ENCODE data around the gene KMT2A.
A peak's percentile ranks its signal among the peaks of the same experiment; 100 is the strongest.

Gene KMT2A

GRCh38 chr11:118521892-118522311, 85.6 kb downstream of the KMT2A start:
- no peak overlapping the region for H3K27ac ChIP-seq (ENCODE audit: low read length)
- no peaks in the 10 kb centered on the region for H3K79me2 ChIP-seq (ENCODE audit: insufficient read depth, low read length)
- peaks cover 4% of the 10 kb centered on the region for H4K20me1 ChIP-seq (ENCODE audit: insufficient read depth, low read length)
- no peaks in the 10 kb centered on the region for H3K4me1 ChIP-seq (ENCODE audit: insufficient read depth, low read length)
- peaks cover 73% of the 10 kb centered on the region for H3K36me3 ChIP-seq (ENCODE audit: insufficient read depth, low read length)
- H3K9me3 ChIP-seq (ENCODE audit: insufficient read depth, low read length, severe bottlenecking) = no peaks in the 10 kb centered on the region
- no peak overlapping the region for H3K9ac ChIP-seq (ENCODE audit: low read depth, low read length)
- H3K4me2 ChIP-seq (ENCODE audit: insufficient read depth, low read length) = no peak overlapping the region
- no peak for TF ChIP-seq CTCF (IDR thresholded peaks at IDR 0.05; ENCODE audit: borderline replicate concordance, extremely low read depth, low read length, poor library complexity, severe bottlenecking)
- no peak for TF ChIP-seq EZH2 (IDR thresholded peaks at IDR 0.05; ENCODE audit: borderline replicate concordance, low read depth, low read length, severe bottlenecking)
- DNase-seq (no peak), ATAC-seq (ENCODE audit: insufficient read depth, low read depth) (no peak)
- no peak overlapping the region for H2AFZ ChIP-seq (ENCODE audit: low read depth, low read length)
- H3K27me3 ChIP-seq (ENCODE audit: insufficient read depth, low read length, poor library complexity) = no peaks in the 10 kb centered on the region
- H3K4me3 ChIP-seq (ENCODE audit: low read depth in 1 of 2, low read length in 2 of 2) = no peak overlapping the region

GRCh38 chr11:118522571-118523072, 86.3 kb downstream of the KMT2A start:
- H2AFZ ChIP-seq (ENCODE audit: low read depth, low read length) = no peak overlapping the region
- no peak overlapping the region for H3K4me2 ChIP-seq (ENCODE audit: insufficient read depth, low read length)
- H3K27me3 ChIP-seq (ENCODE audit: insufficient read depth, low read length, poor library complexity) = no peaks in the 10 kb centered on the region
- H3K79me2 ChIP-seq (ENCODE audit: insufficient read depth, low read length) = no peaks in the 10 kb centered on the region
- H3K36me3 ChIP-seq (ENCODE audit: insufficient read depth, low read length) = peaks cover 68% of the 10 kb centered on the region
- no peaks in the 10 kb centered on the region for H3K9me3 ChIP-seq (ENCODE audit: insufficient read depth, low read length, severe bottlenecking)
- no peak for ATAC-seq (ENCODE audit: insufficient read depth, low read depth)
- no peak overlapping the region for H3K4me3 ChIP-seq (ENCODE audit: low read depth in 1 of 2, low read length in 2 of 2)
- no peak overlapping the region for H3K27ac ChIP-seq (ENCODE audit: low read length)
- no peak for TF ChIP-seq EZH2 (IDR thresholded peaks at IDR 0.05; ENCODE audit: borderline replicate concordance, low read depth, low read length, severe bottlenecking)
- peak; percentile 48 for TF ChIP-seq CTCF (IDR thresholded peaks at IDR 0.05; ENCODE audit: borderline replicate concordance, extremely low read depth, low read length, poor library complexity, severe bottlenecking)
- H3K4me1 ChIP-seq (ENCODE audit: insufficient read depth, low read length) = no peaks in the 10 kb centered on the region
- peaks cover 4% of the 10 kb centered on the region for H4K20me1 ChIP-seq (ENCODE audit: insufficient read depth, low read length)
- DNase-seq = no peak
- H3K9ac ChIP-seq (ENCODE audit: low read depth, low read length) = no peak overlapping the region

GRCh38 chr11:118524356-118524755, 88.1 kb downstream of the KMT2A start:
- H3K9me3 ChIP-seq (ENCODE audit: insufficient read depth, low read length, severe bottlenecking) = no peaks in the 10 kb centered on the region
- DNase-seq (no peak), ATAC-seq (ENCODE audit: insufficient read depth, low read depth) (no peak)
- H3K27me3 ChIP-seq (ENCODE audit: insufficient read depth, low read length, poor library complexity) = no peaks in the 10 kb centered on the region
- TF ChIP-seq CTCF (IDR thresholded peaks at IDR 0.05; ENCODE audit: borderline replicate concordance, extremely low read depth, low read length, poor library complexity, severe bottlenecking) = no peak
- no peak for TF ChIP-seq EZH2 (IDR thresholded peaks at IDR 0.05; ENCODE audit: borderline replicate concordance, low read depth, low read length, severe bottlenecking)
- no peak overlapping the region for H3K4me3 ChIP-seq (ENCODE audit: low read depth in 1 of 2, low read length in 2 of 2)
- peaks cover 9% of the 10 kb centered on the region for H4K20me1 ChIP-seq (ENCODE audit: insufficient read depth, low read length)
- peaks cover 8% of the 10 kb centered on the region for H3K4me1 ChIP-seq (ENCODE audit: insufficient read depth, low read length)
- no peak overlapping the region for H3K4me2 ChIP-seq (ENCODE audit: insufficient read depth, low read length)
- H3K36me3 ChIP-seq (ENCODE audit: insufficient read depth, low read length) = peaks cover 57% of the 10 kb centered on the region
- no peaks in the 10 kb centered on the region for H3K79me2 ChIP-seq (ENCODE audit: insufficient read depth, low read length)
- no peak overlapping the region for H3K9ac ChIP-seq (ENCODE audit: low read depth, low read length)
- H2AFZ ChIP-seq (ENCODE audit: low read depth, low read length) = no peak overlapping the region
- 0 out of 2 replicates have a peak overlapping the region, but pooled peaks have one; percentile 35 for H3K27ac ChIP-seq (ENCODE audit: low read length)

Data from DND-41 (cell line).